Activated CD8-positive, alpha-beta T cell treated with anti-CD3 and anti-CD28 coated beads for 36 hours (primary cell): Measurements from ENCODE around the gene ZFYVE28. TPM values are rescaled to one million over a fixed set of nuclear protein-coding genes. Genes with fewer than 3 reads are reported as not detected.

Experiments used
- ATAC-seq: fragments of 200-7000 bp; cut with Tn5 transposase; one replicate; pipeline ENCODE4 v1.10.0; 2021; ENCODE audit warnings: mild to moderate bottlenecking, moderate library complexity
- CTCF ChIA-PET: fragments of 350-600 bp; sonication (Branson Sonifier 250); formaldehyde crosslinking; loops from one replicate; lab custom pipeline; 2021; ENCODE audit warnings: antibody characterized with exemption; lab: Charles Lee
- POLR2A ChIA-PET: fragments of 350-600 bp; sonication (Branson Sonifier 250); formaldehyde crosslinking; loops from one replicate; lab custom pipeline; 2021; ENCODE audit warnings: antibody characterized with exemption; lab: Charles Lee
- DNase-seq: peaks from one replicate; pipeline ENCODE4 v3.0.0-alpha.2; 2020
- H3K27ac Mint-ChIP-seq: one replicate; pipeline ENCODE4 v1.8.0; 2021; ENCODE audit warnings: mild to moderate bottlenecking, mixed read lengths
- H3K27me3 Mint-ChIP-seq: one replicate; pipeline ENCODE4 v1.8.0; 2021; ENCODE audit warnings: mixed read lengths
- H3K36me3 Mint-ChIP-seq: one replicate; pipeline ENCODE4 v1.8.0; 2021; ENCODE audit warnings: low read depth, mixed read lengths
- H3K4me1 Mint-ChIP-seq: one replicate; pipeline ENCODE4 v1.8.0; 2021; ENCODE audit warnings: low read depth, mixed read lengths
- H3K4me3 Mint-ChIP-seq: one replicate; pipeline ENCODE4 v1.8.0; 2021; ENCODE audit warnings: mild to moderate bottlenecking, moderate library complexity, mixed read lengths
- H3K9me3 Mint-ChIP-seq: one replicate; pipeline ENCODE4 v1.8.0; 2021; ENCODE audit warnings: mixed read lengths
- CTCF ChIP-seq: fragments of 200-600 bp; IDR thresholded peaks from one replicate; pipeline ENCODE4 v1.8.0; 2022; ENCODE audit warnings: antibody characterized with exemption, mild to moderate bottlenecking
- intact Hi-C: fragments of 100-400 bp; cut with micrococcal nuclease; formaldehyde crosslinking; loops from one replicate; pipeline ENCODE4 v1.10.0; 2022
- total RNA-seq, 2 experiments: library from RNA; stranded (reverse); gene quantifications; one replicate each; pipeline ENCODE4 v1.2.3, GENCODE V29; 2021

The ZFYVE28 gene
- total RNA-seq, 2 experiments from 2014 or later, result 4.9 to 7.0 TPM

- Mint-ChIP-seq H3K9me3 (peaks cover 7% of the 10 kb centered on the region), H3K4me1 (no peaks in the 10 kb centered on the region), H3K27ac (no peak overlapping the region), H3K4me3 (no peak overlapping the region), H3K36me3 (peaks cover 12% of the 10 kb centered on the region), H3K27me3 (no peaks in the 10 kb centered on the region)
- POLR2A ChIA-PET, result interaction anchor here (0.7 kb wide), 1 partner anchor 81 kb away, joined by 3 read pairs; no protein-coding TSS in a partner anchor
- intact Hi-C loops, result no loop called here
- ATAC-seq, result no peak
- CTCF ChIA-PET, result no interaction called here
- DNase-seq, result no peak
- TF ChIP-seq CTCF, result no peak
These were observed 86.1 kb downstream of the ZFYVE28 start for GRCh38 chr4:2332201-2332975.

GRCh38 chr4:2331519-2332200 is 86.8 kb downstream of the ZFYVE28 start:
- H3K4me1 Mint-ChIP-seq, result no peaks in the 10 kb centered on the region
- H3K9me3 Mint-ChIP-seq, result peaks cover 9% of the 10 kb centered on the region
- no peak overlapping the region for H3K4me3 Mint-ChIP-seq
- TF ChIP-seq CTCF, result no peak
- ChIA-PET CTCF (no interaction called here), POLR2A (no interaction called here)
- intact Hi-C loops, result no loop called here
- H3K27ac Mint-ChIP-seq, result no peak overlapping the region
- no peaks in the 10 kb centered on the region for H3K27me3 Mint-ChIP-seq
- DNase-seq (no peak), ATAC-seq (no peak)
- peaks cover 12% of the 10 kb centered on the region for H3K36me3 Mint-ChIP-seq

- Mint-ChIP-seq H3K9me3 (peaks cover 9% of the 10 kb centered on the region), H3K4me1 (no peaks in the 10 kb centered on the region), H3K4me3 (no peak overlapping the region), H3K27me3 (no peaks in the 10 kb centered on the region), H3K27ac (no peak overlapping the region), H3K36me3 (peaks cover 12% of the 10 kb centered on the region)
- ChIA-PET POLR2A (no interaction called here), CTCF (no interaction called here)
- intact Hi-C loops, result no loop called here
- no peak for DNase-seq
- ATAC-seq, result no peak
- no peak for TF ChIP-seq CTCF
These were observed 87.4 kb downstream of the ZFYVE28 start for GRCh38 chr4:2331043-2331420.

GRCh38 chr4:2330091-2331042 is 88.1 kb downstream of the ZFYVE28 start:
- intact Hi-C loops, result no loop called here
- ChIA-PET POLR2A (no interaction called here), CTCF (no interaction called here)
- no peak for DNase-seq
- no peaks in the 10 kb centered on the region for H3K4me1 Mint-ChIP-seq
- H3K9me3 Mint-ChIP-seq, result peaks cover 9% of the 10 kb centered on the region
- H3K36me3 Mint-ChIP-seq, result peaks cover 12% of the 10 kb centered on the region
- no peak overlapping the region for H3K27ac Mint-ChIP-seq
- ATAC-seq, result no peak
- H3K27me3 Mint-ChIP-seq, result no peaks in the 10 kb centered on the region
- no peak for TF ChIP-seq CTCF
- H3K4me3 Mint-ChIP-seq, result no peak overlapping the region
